DND-41 (cell line): Measurements from ENCODE around the gene WDR47.

Experiments used
- CTCF ChIP-seq: IDR thresholded peaks from 2 replicates; pipeline ENCODE4 v1.5.1; 2012; ENCODE audit warnings: borderline replicate concordance, low read length, moderate library complexity, mild to moderate bottlenecking; ENCODE audit not compliant: poor library complexity, severe bottlenecking; ENCODE audit errors: extremely low read depth
- EZH2 ChIP-seq: IDR thresholded peaks from 3 replicates; pipeline ENCODE4 v1.6.1; 2012; ENCODE audit warnings: borderline replicate concordance, low read depth, mild to moderate bottlenecking, moderate library complexity, low read length, inconsistent platforms; ENCODE audit not compliant: severe bottlenecking

- TF ChIP-seq CTCF (no peak), EZH2 (no peak)
These were observed 18.8 kb upstream of the WDR47 start for GRCh38 chr1:109060707-109061106.
